Stimulated activated naive CD8-positive, alpha-beta T cell treated with anti-CD3 and anti-CD28 coated beads, Interleukin-15, amount 100 ng/mL, for 72 hours (primary cell): ENCODE measurements around the gene CHIA.

Experiments used
- ATAC-seq: fragments of 150-1000 bp; cut with Tn5 transposase; 2 replicates; pipeline ENCODE4 v1.10.0; 2021; ENCODE audit warnings: mild to moderate bottlenecking, moderate library complexity
- DNase-seq, 2 donors: peaks; one replicate each; pipeline ENCODE4 v3.0.0; 2021 to 2022
- H3K27ac Mint-ChIP-seq, 2 donors: one replicate each; pipeline ENCODE4 v1.8.0; 2022; ENCODE audit warnings: mild to moderate bottlenecking in 2 of 2, mixed read lengths in 2 of 2, moderate library complexity in 2 of 2
- H3K27me3 Mint-ChIP-seq: one replicate; pipeline ENCODE4 v1.8.0; 2022; ENCODE audit warnings: mixed read lengths
- H3K4me1 Mint-ChIP-seq: one replicate; pipeline ENCODE4 v1.8.0; 2022; ENCODE audit warnings: mild to moderate bottlenecking, mixed read lengths
- H3K4me3 Mint-ChIP-seq, 2 donors: one replicate each; pipeline ENCODE4 v1.8.0; 2022; ENCODE audit warnings: mild to moderate bottlenecking in 2 of 2, mixed read lengths in 2 of 2, moderate library complexity in 1 of 2
- H3K9me3 Mint-ChIP-seq, 2 donors: one replicate each; pipeline ENCODE4 v1.8.0; 2022; ENCODE audit warnings: mixed read lengths in 2 of 2

The CHIA gene

DNA sequence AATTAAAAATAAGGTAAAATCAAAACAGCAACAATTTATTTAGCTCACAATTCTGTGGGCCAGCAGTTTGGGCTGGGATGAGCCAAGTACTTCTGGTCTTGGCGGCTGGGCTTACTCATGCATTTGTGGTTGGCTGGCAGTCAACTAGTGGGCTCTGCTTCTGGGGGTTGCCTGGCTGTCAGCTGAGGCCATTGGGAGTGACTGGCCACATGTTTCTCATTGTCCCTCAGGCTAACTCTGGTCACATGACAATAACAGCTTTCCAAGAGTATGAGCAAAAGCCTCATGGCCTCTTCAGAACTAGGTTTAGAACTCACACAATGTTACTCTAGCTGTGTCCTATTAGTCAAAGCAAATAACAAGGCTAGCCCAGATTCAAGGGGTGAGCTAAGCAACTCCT lies 15.6 kb upstream of the CHIA start:
- H3K4me1 Mint-ChIP-seq: peaks cover 52% of the 10 kb centered on the region
- H3K4me3 Mint-ChIP-seq: peak overlapping the region in 1 of 2 donors; percentile 16
- H3K27ac Mint-ChIP-seq: peak overlapping the region in 1 of 2 donors; percentile 29
- DNase-seq (peak; percentile 7 to 57), ATAC-seq (peak; percentile 82)
- peaks cover 29% of the 10 kb centered on the region for H3K27me3 Mint-ChIP-seq
- H3K9me3 Mint-ChIP-seq: peaks cover 12 to 16% of the 10 kb centered on the region in 2 donors

GRCh38 chr1:111275780-111276433 lies 14.7 kb upstream of the CHIA start:
- Mint-ChIP-seq H3K9me3 (peaks cover 12 to 16% of the 10 kb centered on the region in 2 donors), H3K4me3 (peak overlapping the region in 1 of 2 donors; percentile 32), H3K27me3 (peaks cover 21% of the 10 kb centered on the region), H3K27ac (peak overlapping the region in 1 of 2 donors; percentile 67), H3K4me1 (peaks cover 46% of the 10 kb centered on the region)
- no peak for ATAC-seq
- DNase-seq: no peak

GRCh38 chr1:111279144-111279543 lies 11.5 kb upstream of the CHIA start:
- no peak overlapping the region for H3K4me3 Mint-ChIP-seq
- H3K27me3 Mint-ChIP-seq: no peaks in the 10 kb centered on the region
- ATAC-seq: peak; percentile 61
- peaks cover 37% of the 10 kb centered on the region for H3K4me1 Mint-ChIP-seq
- peaks cover 12 to 16% of the 10 kb centered on the region in 2 donors for H3K9me3 Mint-ChIP-seq
- DNase-seq: peak in 1 of 2 donors; percentile 22
- peak overlapping the region in 1 of 2 donors; percentile 35 for H3K27ac Mint-ChIP-seq

- Mint-ChIP-seq H3K4me1 (peaks cover 26% of the 10 kb centered on the region), H3K27ac (no peak overlapping the region), H3K27me3 (no peaks in the 10 kb centered on the region), H3K9me3 (peaks cover 12 to 16% of the 10 kb centered on the region in 2 donors), H3K4me3 (no peak overlapping the region)
- no peak for ATAC-seq
- no peak for DNase-seq
These were observed 10.4 kb upstream of the CHIA start for GRCh38 chr1:111280267-111280666.

DNA sequence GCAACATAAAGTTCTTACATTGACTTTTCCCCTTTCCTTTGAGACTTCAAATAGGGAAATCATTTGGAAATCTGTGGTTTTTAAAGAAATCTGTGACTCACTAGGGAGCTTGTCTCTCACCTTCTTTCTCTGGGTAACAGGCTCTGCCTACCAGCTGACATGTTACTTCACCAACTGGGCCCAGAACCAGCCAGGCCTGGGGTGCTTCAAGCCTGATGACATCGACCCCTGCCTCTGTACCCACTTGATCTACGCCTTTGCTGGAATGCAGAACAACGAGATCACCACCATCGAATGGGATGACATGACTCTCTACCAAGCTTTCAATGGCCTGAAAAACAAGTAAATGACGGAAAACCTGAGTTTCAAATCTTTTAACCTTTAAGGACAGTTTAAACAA lies 9.2 kb upstream of the CHIA start:
- no peak overlapping the region for H3K4me3 Mint-ChIP-seq
- H3K4me1 Mint-ChIP-seq: peaks cover 15% of the 10 kb centered on the region
- peaks cover 12 to 13% of the 10 kb centered on the region in 2 donors for H3K9me3 Mint-ChIP-seq
- no peaks in the 10 kb centered on the region for H3K27me3 Mint-ChIP-seq
- H3K27ac Mint-ChIP-seq: no peak overlapping the region
- ATAC-seq (no peak), DNase-seq (no peak)

- no peak for DNase-seq
- no peaks in the 10 kb centered on the region for H3K27me3 Mint-ChIP-seq
- no peak overlapping the region for H3K4me3 Mint-ChIP-seq
- H3K4me1 Mint-ChIP-seq: peaks cover 6% of the 10 kb centered on the region
- H3K27ac Mint-ChIP-seq: no peak overlapping the region
- ATAC-seq: no peak
- H3K9me3 Mint-ChIP-seq: peaks cover 5 to 6% of the 10 kb centered on the region in 2 donors
These were observed 6.8 kb upstream of the CHIA start for GRCh38 chr1:111283838-111284237.

- H3K27ac Mint-ChIP-seq: no peak overlapping the region
- no peaks in the 10 kb centered on the region for H3K27me3 Mint-ChIP-seq
- H3K4me3 Mint-ChIP-seq: no peak overlapping the region
- no peak for ATAC-seq
- no peaks in the 10 kb centered on the region for H3K4me1 Mint-ChIP-seq
- no peak for DNase-seq
- no peaks in the 10 kb centered on the region for H3K9me3 Mint-ChIP-seq
These were observed 4.8 kb upstream of the CHIA start for GRCh38 chr1:111285879-111286278.

DNA sequence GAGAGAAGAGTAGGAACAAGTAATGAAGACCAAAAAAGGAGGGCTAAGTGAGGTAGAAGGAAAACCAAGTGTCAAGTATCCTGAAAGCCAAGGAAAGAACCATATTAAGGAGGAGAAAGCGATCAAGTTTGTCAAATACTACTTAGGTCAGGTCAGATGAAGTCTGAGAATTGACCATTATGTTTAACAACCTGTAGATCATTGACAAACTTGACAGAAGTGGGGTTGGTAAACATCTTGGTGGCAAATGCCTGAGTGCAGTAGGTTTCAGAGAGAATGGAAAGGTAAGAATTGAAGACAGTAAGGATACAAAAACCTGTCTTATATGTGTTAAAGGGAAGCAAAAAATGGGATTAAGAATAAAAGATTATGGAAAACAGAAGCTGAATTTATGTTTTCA lies 3.7 kb upstream of the CHIA start:
- Mint-ChIP-seq H3K4me1 (no peaks in the 10 kb centered on the region), H3K27me3 (no peaks in the 10 kb centered on the region), H3K27ac (no peak overlapping the region), H3K9me3 (no peaks in the 10 kb centered on the region), H3K4me3 (no peak overlapping the region)
- no peak for ATAC-seq
- no peak for DNase-seq

DNA sequence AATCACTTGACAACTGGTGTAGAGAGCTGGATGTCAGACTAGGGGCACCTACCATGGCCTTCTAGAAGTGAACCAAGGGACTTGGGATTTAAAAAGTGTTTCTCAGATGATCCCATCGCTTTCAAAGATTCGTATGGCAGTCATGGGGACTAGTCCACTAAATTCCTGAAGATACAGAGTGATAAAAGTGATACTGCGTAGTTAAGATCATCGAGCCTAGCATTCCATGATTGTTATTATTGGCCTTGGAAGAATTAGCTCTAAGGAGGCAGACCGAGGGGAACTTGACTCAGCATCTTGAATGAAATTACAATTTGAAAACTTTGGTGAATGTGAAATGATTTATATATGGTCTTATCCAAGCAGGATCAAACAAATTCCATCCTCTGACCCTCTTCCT lies 1.3 kb upstream of the CHIA start:
- no peak for ATAC-seq

DNA sequence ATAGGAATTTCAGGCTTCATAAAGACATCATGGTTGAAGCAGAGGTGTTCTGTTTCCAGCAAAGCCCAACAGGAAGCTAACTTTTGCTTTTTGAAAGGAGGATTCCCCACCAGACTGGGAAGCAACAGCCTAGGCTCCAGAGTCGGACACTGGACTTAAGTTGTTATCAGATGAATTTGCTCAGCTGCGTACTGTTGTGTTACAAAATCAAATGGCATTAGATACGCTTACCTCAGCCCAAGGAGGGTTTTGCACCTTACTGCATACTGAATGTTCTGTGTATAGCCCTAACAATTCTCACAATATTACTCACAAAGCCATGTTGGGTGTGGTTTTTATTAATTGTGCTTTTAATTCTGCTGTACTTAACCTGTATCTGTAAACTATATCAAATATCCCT lies 547 bp upstream of the CHIA start:
- ATAC-seq (no peak), DNase-seq (no peak)
- Mint-ChIP-seq H3K4me1 (no peaks in the 10 kb centered on the region), H3K27ac (no peak overlapping the region), H3K9me3 (no peaks in the 10 kb centered on the region), H3K27me3 (no peaks in the 10 kb centered on the region), H3K4me3 (no peak overlapping the region)

More for the DNA sequence above, 1.3 kb upstream of the CHIA start:
- Mint-ChIP-seq H3K27ac (no peak overlapping the region), H3K9me3 (no peaks in the 10 kb centered on the region), H3K4me1 (no peaks in the 10 kb centered on the region), H3K27me3 (no peaks in the 10 kb centered on the region), H3K4me3 (no peak overlapping the region)
- no peak for DNase-seq

GRCh38 chr1:111294390-111294789 lies 3.7 kb downstream of the CHIA start:
- Mint-ChIP-seq H3K4me1 (no peaks in the 10 kb centered on the region), H3K27ac (no peak overlapping the region), H3K9me3 (peaks cover 13 to 28% of the 10 kb centered on the region in 2 donors), H3K4me3 (no peak overlapping the region), H3K27me3 (no peaks in the 10 kb centered on the region)
- DNase-seq: no peak
- no peak for ATAC-seq

DNA sequence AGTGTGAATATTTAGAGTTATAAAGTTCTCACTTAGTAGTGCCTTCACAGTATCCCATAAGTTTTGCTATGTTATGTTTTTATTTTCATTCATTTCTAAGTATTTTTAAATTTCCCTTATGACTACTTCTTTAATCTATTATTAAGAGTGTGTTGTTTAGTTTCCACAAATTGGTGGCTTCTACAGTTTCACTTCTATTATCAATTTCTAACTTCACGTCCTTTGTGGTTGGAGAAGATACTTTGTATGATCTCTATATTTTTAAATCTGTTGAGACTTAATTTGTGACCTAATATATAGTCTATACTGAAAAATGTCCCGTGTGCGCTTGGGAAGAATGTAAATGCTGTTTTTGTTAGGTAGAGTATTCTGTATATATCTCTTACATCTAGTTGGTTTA lies 11.7 kb downstream of the CHIA start:
- no peaks in the 10 kb centered on the region for H3K27me3 Mint-ChIP-seq
- no peak overlapping the region for H3K4me3 Mint-ChIP-seq
- no peak overlapping the region for H3K27ac Mint-ChIP-seq
- ATAC-seq: no peak
- no peaks in the 10 kb centered on the region for H3K4me1 Mint-ChIP-seq
- DNase-seq: no peak
- peaks cover 27 to 38% of the 10 kb centered on the region in 2 donors for H3K9me3 Mint-ChIP-seq

- ATAC-seq: no peak
- Mint-ChIP-seq H3K27ac (no peak overlapping the region), H3K4me1 (no peaks in the 10 kb centered on the region), H3K9me3 (peaks cover 0 to 8% of the 10 kb centered on the region in 2 donors), H3K4me3 (no peak overlapping the region), H3K27me3 (no peaks in the 10 kb centered on the region)
- no peak for DNase-seq
These were observed 19.0 kb downstream of the CHIA start for GRCh38 chr1:111309690-111310089.

DNA sequence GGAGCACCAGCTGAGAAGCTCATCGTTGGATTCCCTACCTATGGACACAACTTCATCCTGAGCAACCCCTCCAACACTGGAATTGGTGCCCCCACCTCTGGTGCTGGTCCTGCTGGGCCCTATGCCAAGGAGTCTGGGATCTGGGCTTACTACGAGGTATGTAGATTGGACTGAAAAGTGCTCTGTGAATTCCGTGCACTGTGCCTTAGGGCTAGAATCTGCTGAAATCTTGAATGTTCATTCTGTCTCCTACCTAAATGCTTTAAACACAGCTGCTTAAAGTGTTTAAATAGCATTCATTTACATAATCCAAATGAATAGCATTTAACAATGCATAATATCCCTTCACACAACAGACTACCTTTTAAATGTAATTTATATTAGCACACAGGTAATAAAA lies 27.9 kb downstream of the CHIA start:
- Mint-ChIP-seq H3K27me3 (no peaks in the 10 kb centered on the region), H3K4me1 (peaks cover 14% of the 10 kb centered on the region), H3K27ac (no peak overlapping the region), H3K4me3 (no peak overlapping the region), H3K9me3 (peaks cover 0 to 7% of the 10 kb centered on the region in 2 donors)
- ATAC-seq: no peak
- DNase-seq: no peak

DNA sequence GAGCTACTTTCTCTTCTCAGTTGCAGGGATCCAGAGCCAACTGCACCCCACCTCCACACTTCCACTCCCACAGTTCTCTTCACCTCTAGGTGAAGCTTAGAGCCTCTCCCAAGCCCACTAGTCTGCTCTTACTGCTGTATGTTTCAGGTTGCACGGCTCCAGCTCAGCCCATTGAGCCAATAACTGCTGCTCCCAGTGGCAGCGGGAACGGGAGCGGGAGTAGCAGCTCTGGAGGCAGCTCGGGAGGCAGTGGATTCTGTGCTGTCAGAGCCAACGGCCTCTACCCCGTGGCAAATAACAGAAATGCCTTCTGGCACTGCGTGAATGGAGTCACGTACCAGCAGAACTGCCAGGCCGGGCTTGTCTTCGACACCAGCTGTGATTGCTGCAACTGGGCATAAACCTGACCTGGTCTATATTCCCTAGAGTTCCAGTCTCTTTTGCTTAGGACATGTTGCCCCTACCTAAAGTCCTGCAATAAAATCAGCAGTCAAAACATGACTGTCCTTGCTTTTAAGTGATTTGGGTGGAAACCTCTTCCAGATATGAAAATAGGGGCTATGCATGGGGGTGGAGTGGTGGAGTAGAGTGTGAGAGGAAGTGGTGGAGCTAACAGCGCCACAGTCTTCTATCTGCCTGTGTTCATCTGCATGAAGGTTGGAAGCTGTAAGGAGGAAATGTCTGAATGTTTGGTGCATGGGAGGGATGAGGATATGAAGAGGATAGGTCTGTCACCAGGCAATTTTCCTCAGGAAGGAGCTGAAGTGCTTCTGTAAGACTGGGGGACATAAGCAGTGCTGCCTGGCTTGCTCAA lies 29.6 kb downstream of the CHIA start:
- Mint-ChIP-seq H3K27ac (peak overlapping the region; percentile 1 to 4), H3K4me3 (no peak overlapping the region)
- no peak for ATAC-seq

DNA sequence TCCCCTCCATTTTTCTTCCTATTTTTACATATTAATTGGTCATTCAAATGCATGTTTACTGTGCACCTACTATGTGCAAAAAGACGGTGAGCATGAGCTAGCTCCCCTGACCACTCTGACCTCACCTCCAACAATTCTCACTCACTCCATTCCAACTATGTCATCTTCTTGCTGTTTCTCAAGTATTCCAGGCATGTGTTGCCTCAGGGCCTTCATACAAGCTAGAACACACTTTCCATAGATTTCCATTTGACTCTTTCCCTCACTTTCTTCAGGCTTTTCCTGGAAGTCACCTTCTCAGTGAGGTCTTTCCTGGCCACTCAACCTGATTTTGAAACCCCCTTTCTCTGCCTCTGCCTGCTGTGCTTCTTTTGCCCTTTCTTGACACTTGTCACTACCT lies 32.6 kb downstream of the CHIA start:
- Mint-ChIP-seq H3K4me3 (no peak overlapping the region), H3K27me3 (no peaks in the 10 kb centered on the region), H3K4me1 (peaks cover 14% of the 10 kb centered on the region), H3K27ac (no peak overlapping the region), H3K9me3 (peaks cover 9 to 14% of the 10 kb centered on the region in 2 donors)
- ATAC-seq (no peak), DNase-seq (no peak)

More for the DNA sequence above, 29.6 kb downstream of the CHIA start:
- Mint-ChIP-seq H3K4me1 (peaks cover 14% of the 10 kb centered on the region), H3K9me3 (peaks cover 0 to 7% of the 10 kb centered on the region in 2 donors), H3K27me3 (no peaks in the 10 kb centered on the region)
- no peak for DNase-seq
